ENCODE measurements around the gene EPM2A. TPM values are rescaled to one million over a fixed set of nuclear protein-coding genes. Genes with fewer than 3 reads are reported as not detected.

Gene EPM2A
- total RNA-seq, 1 experiment from 2014 or later: 11.8 TPM

GRCh38 chr6:145733810-145734209 lies 1.5 kb downstream of the EPM2A start:
- TF ChIP-seq CTCF (conservative IDR thresholded peaks at IDR 0.05; ENCODE audit: low read depth, low read length) (no peak), EZH2 (IDR thresholded peaks at IDR 0.05; ENCODE audit: borderline replicate concordance, low read depth, low read length, poor library complexity, severe bottlenecking) (no peak)
- peak overlapping the region; percentile 73 for H3K4me3 ChIP-seq (ENCODE audit: low read depth, low read length, poor library complexity, severe bottlenecking)
- BruUV-seq (replicated peaks): no TSS peak
- H3K27ac ChIP-seq (ENCODE audit: low read depth, low read length, poor library complexity, severe bottlenecking): peak overlapping the region; percentile 97
- ChIA-PET CTCF (no interaction called here), POLR2A (ENCODE audit: low non-redundant PET) (interaction anchor here (0.6 kb wide), 2 partner anchors 245 to 1369 kb away, joined by 3 read pairs; no protein-coding TSS in a partner anchor)
- peak; percentile 49 for DNase-seq (ENCODE audit: low spot score)
- H3K27me3 ChIP-seq (replicated peaks; ENCODE audit: insufficient read depth, low read depth, low read length, poor library complexity): no peaks in the 10 kb centered on the region
- no peaks in the 10 kb centered on the region for H3K36me3 ChIP-seq (ENCODE audit: insufficient read depth, low read length, poor library complexity, severe bottlenecking)
- intact Hi-C loops (cut with micrococcal nuclease; ENCODE audit: unreplicated experiment): loop anchor here (2.0 to 10.0 kb wide), 2 partner anchors 81 to 469 kb away; partner anchors contain the start of gene FBXO30
- peaks cover 5% of the 10 kb centered on the region for H3K9me3 ChIP-seq (ENCODE audit: low read depth, low read length, poor library complexity, severe bottlenecking)
- H3K4me1 ChIP-seq (ENCODE audit: insufficient read depth, low read length, poor library complexity, severe bottlenecking): peaks cover 38% of the 10 kb centered on the region

GRCh38 chr6:145733207-145733606 lies 2.1 kb downstream of the EPM2A start:
- Histone ChIP-seq H3K4me1 (ENCODE audit: insufficient read depth, low read length, poor library complexity, severe bottlenecking) (peaks cover 38% of the 10 kb centered on the region), H3K27ac (ENCODE audit: low read depth, low read length, poor library complexity, severe bottlenecking) (no peak overlapping the region), H3K27me3 (replicated peaks; ENCODE audit: insufficient read depth, low read depth, low read length, poor library complexity) (no peaks in the 10 kb centered on the region), H3K9me3 (ENCODE audit: low read depth, low read length, poor library complexity, severe bottlenecking) (peaks cover 6% of the 10 kb centered on the region), H3K4me3 (ENCODE audit: low read depth, low read length, poor library complexity, severe bottlenecking) (no peak overlapping the region), H3K36me3 (ENCODE audit: insufficient read depth, low read length, poor library complexity, severe bottlenecking) (no peaks in the 10 kb centered on the region)
- TF ChIP-seq EZH2 (IDR thresholded peaks at IDR 0.05; ENCODE audit: borderline replicate concordance, low read depth, low read length, poor library complexity, severe bottlenecking): no peak
- no peak; the same call in 1 of the 2 replicates for TF ChIP-seq CTCF (conservative IDR thresholded peaks at IDR 0.05; ENCODE audit: low read depth, low read length)
- no TSS peak for BruUV-seq (replicated peaks)
- POLR2A ChIA-PET (ENCODE audit: low non-redundant PET): interaction anchor here (0.6 kb wide), 1 partner anchor 246 kb away, joined by 3 read pairs; no protein-coding TSS in a partner anchor
- DNase-seq (ENCODE audit: low spot score): no peak
- CTCF ChIA-PET: no interaction called here
- intact Hi-C loops (cut with micrococcal nuclease; ENCODE audit: unreplicated experiment): loop anchor here (10.0 kb wide), 1 partner anchor 468 kb away; no protein-coding TSS in a partner anchor

- no peak overlapping the region for H3K27ac ChIP-seq (ENCODE audit: low read depth, low read length, poor library complexity, severe bottlenecking)
- no peak overlapping the region for H3K4me3 ChIP-seq (ENCODE audit: low read depth, low read length, poor library complexity, severe bottlenecking)
- no peaks in the 10 kb centered on the region for H3K27me3 ChIP-seq (replicated peaks; ENCODE audit: insufficient read depth, low read depth, low read length, poor library complexity)
- no peak for DNase-seq (ENCODE audit: low spot score)
- CTCF ChIA-PET: no interaction called here
- intact Hi-C loops (cut with micrococcal nuclease; ENCODE audit: unreplicated experiment): loop anchor here (10.0 kb wide), 1 partner anchor 467 kb away; no protein-coding TSS in a partner anchor
- POLR2A ChIA-PET (ENCODE audit: low non-redundant PET): no interaction called here
- H3K36me3 ChIP-seq (ENCODE audit: insufficient read depth, low read length, poor library complexity, severe bottlenecking): no peaks in the 10 kb centered on the region
- peaks cover 6% of the 10 kb centered on the region for H3K9me3 ChIP-seq (ENCODE audit: low read depth, low read length, poor library complexity, severe bottlenecking)
- H3K4me1 ChIP-seq (ENCODE audit: insufficient read depth, low read length, poor library complexity, severe bottlenecking): peaks cover 33% of the 10 kb centered on the region
- BruUV-seq (replicated peaks): no TSS peak
- no peak for TF ChIP-seq EZH2 (IDR thresholded peaks at IDR 0.05; ENCODE audit: borderline replicate concordance, low read depth, low read length, poor library complexity, severe bottlenecking)
- no peak for TF ChIP-seq CTCF (conservative IDR thresholded peaks at IDR 0.05; ENCODE audit: low read depth, low read length)
Measured at GRCh38 chr6:145731447-145731846, 3.9 kb downstream of the EPM2A start.
